Skeletal muscle tissue (tissue), 4 donors: ENCODE results near the gene TMEM259. TPM values are rescaled to one million over a fixed set of nuclear protein-coding genes. Genes with fewer than 3 reads are reported as not detected.

Source experiments
- H3K27ac ChIP-seq: one replicate; pipeline ENCODE4 v1.7.0; 2013; ENCODE audit warnings: mild to moderate bottlenecking, low read depth, low read length, inconsistent platforms
- H3K27me3 ChIP-seq, 3 donors: one replicate each; pipeline ENCODE4 v1.7.0; 2013; ENCODE audit warnings: low read length in 3 of 3; ENCODE audit not compliant: control insufficient read depth in 3 of 3, insufficient read depth in 3 of 3
- H3K36me3 ChIP-seq, 3 donors: one replicate each; pipeline ENCODE4 v1.7.0; 2013; ENCODE audit warnings: low read length in 3 of 3; ENCODE audit not compliant: control insufficient read depth in 3 of 3, insufficient read depth in 3 of 3
- H3K4me1 ChIP-seq, 3 donors: one replicate each; pipeline ENCODE4 v1.7.0; 2013; ENCODE audit warnings: low read length in 3 of 3, mild to moderate bottlenecking in 3 of 3; ENCODE audit not compliant: control insufficient read depth in 3 of 3, insufficient read depth in 3 of 3
- H3K4me3 ChIP-seq, 3 donors: one replicate each; pipeline ENCODE4 v1.7.0; 2013; ENCODE audit warnings: low read length in 3 of 3
- H3K9ac ChIP-seq, 3 donors: one replicate each; pipeline ENCODE4 v1.7.0; 2013; ENCODE audit warnings: low read length in 3 of 3, mild to moderate bottlenecking in 3 of 3, moderate library complexity in 2 of 3, low read depth in 1 of 3
- H3K9me3 ChIP-seq, 3 donors: one replicate each; pipeline ENCODE4 v1.7.0; 2013; ENCODE audit warnings: low read length in 3 of 3; ENCODE audit not compliant: control insufficient read depth in 3 of 3
- total RNA-seq: library from RNA; depleted of rRNA; stranded (reverse); fragments of >200 nt; gene quantifications from one replicate; pipeline ENCODE4 v1.2.3, GENCODE V29; 2014
- donor health status: Osteomylitis.

The TMEM259 gene
- total RNA-seq, 1 donor from 2014 or later = 25.6 TPM

DNA sequence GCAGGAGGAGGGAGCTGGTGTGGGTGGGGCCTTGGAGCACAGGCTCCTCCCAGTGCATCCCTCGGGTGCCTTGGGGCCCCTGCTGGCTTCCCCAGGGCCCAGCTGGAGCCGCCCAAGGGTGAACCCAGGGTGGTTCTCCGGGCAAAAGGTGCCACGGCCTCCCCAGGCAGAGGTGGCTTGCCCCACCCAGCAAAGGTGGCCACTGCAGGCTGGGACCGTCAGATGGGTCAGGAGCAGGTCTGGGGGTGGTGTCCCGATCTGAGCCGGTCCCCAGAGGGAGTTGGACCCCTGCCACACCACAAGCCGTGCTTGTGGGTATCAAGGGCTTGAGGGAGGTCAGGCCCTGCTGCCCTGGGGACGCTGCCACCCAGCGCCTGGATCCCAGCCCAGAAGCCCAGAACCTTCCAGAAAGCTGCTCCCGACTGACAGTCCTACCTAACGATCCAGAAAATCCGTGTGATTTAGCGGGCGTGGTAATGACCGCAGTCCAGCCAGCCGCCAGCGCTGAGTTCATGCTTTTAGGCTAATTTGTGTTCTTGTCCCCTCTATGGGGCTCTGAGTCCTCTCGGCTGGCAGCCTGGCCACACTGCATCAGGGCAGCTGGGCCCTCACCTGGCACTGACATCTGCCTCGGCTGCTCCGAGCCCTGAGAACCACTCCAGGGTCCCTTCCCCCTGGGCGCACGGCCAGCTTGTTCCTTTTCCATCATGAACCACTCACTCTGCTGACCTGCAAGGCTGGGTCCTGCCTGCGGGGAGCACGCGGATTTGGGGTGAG lies 25.7 kb downstream of the TMEM259 start:
- H3K36me3 ChIP-seq = peaks cover 2 to 13% (median 12%) of the 10 kb centered on the region in 3 donors
- H3K4me3 ChIP-seq = no peak overlapping the region
- peaks cover 40 to 46% (median 45%) of the 10 kb centered on the region in 3 donors for H3K27me3 ChIP-seq

GRCh38 chr19:994516-994915 lies 26.4 kb downstream of the TMEM259 start:
- H3K27me3 ChIP-seq = peaks cover 40 to 45% (median 41%) of the 10 kb centered on the region in 3 donors
- no peak overlapping the region for H3K9ac ChIP-seq
- peaks cover 3 to 17% (median 16%) of the 10 kb centered on the region in 3 donors for H3K36me3 ChIP-seq
- H3K4me3 ChIP-seq = no peak overlapping the region
- H3K4me1 ChIP-seq = peaks cover 0 to 10% (median 10%) of the 10 kb centered on the region in 3 donors
- H3K9me3 ChIP-seq = no peaks in the 10 kb centered on the region
- H3K27ac ChIP-seq = no peak overlapping the region

More for the DNA sequence above, 25.7 kb downstream of the TMEM259 start:
- no peak overlapping the region for H3K9ac ChIP-seq
- H3K27ac ChIP-seq = no peak overlapping the region
- peaks cover 0 to 10% (median 10%) of the 10 kb centered on the region in 3 donors for H3K4me1 ChIP-seq
- H3K9me3 ChIP-seq = no peaks in the 10 kb centered on the region

DNA sequence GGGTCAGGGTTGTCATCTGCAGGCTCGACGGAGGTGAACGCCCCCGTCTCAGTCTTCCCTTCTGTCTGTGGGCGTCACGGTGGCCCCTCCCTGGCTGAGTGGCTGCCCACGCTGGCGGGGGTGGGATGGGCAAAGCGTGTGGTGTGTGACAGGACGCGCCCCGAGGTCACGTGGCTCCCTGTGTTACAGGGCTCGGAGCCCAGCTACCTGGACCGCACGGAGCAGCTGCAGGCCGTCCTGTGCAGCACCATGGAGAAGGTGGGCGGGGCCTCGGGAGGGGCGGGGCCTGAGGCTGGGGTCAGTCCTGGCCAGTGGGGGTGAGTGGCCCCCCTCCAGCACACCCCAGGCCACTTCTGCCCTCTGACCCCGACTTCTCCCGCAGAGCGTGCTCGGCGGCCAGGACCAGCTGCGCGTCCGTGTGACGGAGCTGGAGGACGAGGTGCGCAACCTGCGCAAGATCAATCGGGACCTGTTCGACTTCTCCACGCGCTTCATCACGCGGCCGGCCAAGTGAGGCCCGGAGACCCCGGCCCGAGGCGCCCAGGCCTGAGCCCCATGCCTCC lies 27.0 kb downstream of the TMEM259 start:
- no peak overlapping the region for H3K9ac ChIP-seq
- H3K27me3 ChIP-seq = peaks cover 34 to 39% (median 35%) of the 10 kb centered on the region in 3 donors
- peaks cover 0 to 10% (median 10%) of the 10 kb centered on the region in 3 donors for H3K4me1 ChIP-seq
- H3K36me3 ChIP-seq = peaks cover 3 to 17% (median 17%) of the 10 kb centered on the region in 3 donors
- no peaks in the 10 kb centered on the region for H3K9me3 ChIP-seq
- H3K27ac ChIP-seq = no peak overlapping the region
- no peak overlapping the region for H3K4me3 ChIP-seq

GRCh38 chr19:993361-993830 lies 27.5 kb downstream of the TMEM259 start:
- peaks cover 0 to 10% (median 10%) of the 10 kb centered on the region in 3 donors for H3K4me1 ChIP-seq
- H3K36me3 ChIP-seq = peaks cover 8 to 21% (median 21%) of the 10 kb centered on the region in 3 donors
- H3K27ac ChIP-seq = no peak overlapping the region
- no peak overlapping the region for H3K4me3 ChIP-seq
- H3K27me3 ChIP-seq = peaks cover 30 to 34% (median 31%) of the 10 kb centered on the region in 3 donors
- no peak overlapping the region for H3K9ac ChIP-seq
- H3K9me3 ChIP-seq = no peaks in the 10 kb centered on the region

GRCh38 chr19:992670-993055 lies 28.3 kb downstream of the TMEM259 start:
- Histone ChIP-seq H3K9me3 (no peaks in the 10 kb centered on the region), H3K4me3 (no peak overlapping the region), H3K27me3 (peaks cover 23 to 27% (median 24%) of the 10 kb centered on the region in 3 donors), H3K4me1 (peaks cover 0 to 10% (median 10%) of the 10 kb centered on the region in 3 donors), H3K36me3 (peaks cover 11 to 25% (median 24%) of the 10 kb centered on the region in 3 donors), H3K9ac (no peak overlapping the region), H3K27ac (no peak overlapping the region)

GRCh38 chr19:991932-992669 lies 28.8 kb downstream of the TMEM259 start:
- Histone ChIP-seq H3K27me3 (peaks cover 18 to 21% (median 18%) of the 10 kb centered on the region in 3 donors), H3K36me3 (peaks cover 17 to 27% (median 27%) of the 10 kb centered on the region in 3 donors)

DNA sequence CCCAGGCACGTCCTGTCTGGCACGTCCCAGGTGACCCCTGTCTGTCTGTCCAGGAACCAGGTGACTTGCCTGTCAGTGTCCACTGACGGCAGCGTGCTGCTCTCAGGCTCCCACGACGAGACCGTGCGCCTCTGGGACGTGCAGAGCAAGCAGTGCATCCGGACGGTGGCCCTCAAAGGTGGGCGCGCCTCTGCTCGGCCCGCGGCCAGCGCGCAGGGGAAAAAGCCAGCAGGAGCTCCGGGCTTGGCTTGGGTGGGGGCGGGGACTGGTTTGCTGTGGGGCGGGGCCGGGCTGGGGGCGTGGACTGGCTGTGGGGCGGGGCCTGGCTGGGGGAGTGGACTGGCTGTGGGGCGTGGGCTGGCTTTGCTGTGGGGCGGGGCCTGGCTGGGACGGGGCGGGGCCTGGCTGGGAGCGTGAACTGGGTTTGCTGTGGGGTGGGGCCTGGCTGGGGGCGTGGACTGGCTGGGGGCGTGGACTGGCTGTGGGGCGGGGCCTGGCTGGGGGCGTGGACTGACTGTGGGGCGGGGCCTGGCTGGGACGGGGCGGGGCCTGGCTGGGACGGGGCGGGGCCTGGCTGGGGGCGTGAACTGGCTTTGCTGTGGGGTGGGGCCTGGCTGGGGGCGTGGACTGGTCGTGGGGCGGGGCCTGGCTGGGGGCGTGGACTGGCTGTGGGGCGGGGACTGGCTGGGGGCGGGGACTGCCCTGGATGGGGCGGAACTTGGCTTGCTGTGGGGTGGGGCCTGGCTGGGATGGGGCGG lies 29.6 kb downstream of the TMEM259 start:
- Histone ChIP-seq H3K4me3 (no peak overlapping the region), H3K36me3 (peaks cover 18 to 31% (median 27%) of the 10 kb centered on the region in 3 donors), H3K9ac (no peak overlapping the region), H3K27ac (no peak overlapping the region), H3K27me3 (peaks cover 13 to 15% (median 14%) of the 10 kb centered on the region in 3 donors), H3K9me3 (no peaks in the 10 kb centered on the region), H3K4me1 (peaks cover 0 to 8% (median 7%) of the 10 kb centered on the region in 3 donors)

More at GRCh38 chr19:991932-992669, 28.8 kb downstream of the TMEM259 start:
- Histone ChIP-seq H3K9me3 (no peaks in the 10 kb centered on the region), H3K4me3 (no peak overlapping the region), H3K9ac (no peak overlapping the region), H3K27ac (no peak overlapping the region), H3K4me1 (peaks cover 0 to 10% (median 10%) of the 10 kb centered on the region in 3 donors)

GRCh38 chr19:990746-991145 lies 30.2 kb downstream of the TMEM259 start:
- Histone ChIP-seq H3K36me3 (peaks cover 18 to 34% (median 31%) of the 10 kb centered on the region in 3 donors), H3K9me3 (no peaks in the 10 kb centered on the region), H3K4me3 (no peak overlapping the region), H3K4me1 (peaks cover 0 to 6% (median 2%) of the 10 kb centered on the region in 3 donors), H3K27ac (no peak overlapping the region), H3K27me3 (peaks cover 7 to 9% (median 8%) of the 10 kb centered on the region in 3 donors), H3K9ac (no peak overlapping the region)

DNA sequence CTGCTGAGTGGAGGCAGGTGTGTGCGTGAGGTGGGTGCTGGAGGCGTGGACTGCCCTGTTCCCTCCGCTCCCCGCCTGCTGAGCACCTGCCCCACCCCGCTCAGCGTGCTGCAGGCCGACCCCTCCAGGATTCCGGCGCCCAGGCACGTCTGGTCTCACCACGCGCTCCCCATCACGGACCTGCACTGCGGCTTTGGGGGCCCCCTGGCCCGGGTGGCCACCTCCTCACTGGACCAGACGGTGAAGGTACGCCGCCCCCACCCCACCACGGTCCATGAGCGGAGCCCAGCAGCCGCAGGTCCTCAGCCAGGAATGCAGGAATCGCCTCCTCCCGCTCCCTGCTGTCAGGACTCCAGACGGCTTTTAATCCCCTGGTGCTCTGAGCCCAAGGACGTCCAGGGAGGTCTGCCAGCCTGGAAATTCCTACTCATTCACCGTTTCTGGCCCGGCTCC lies 30.8 kb downstream of the TMEM259 start:
- Histone ChIP-seq H3K36me3 (peaks cover 18 to 38% (median 31%) of the 10 kb centered on the region in 3 donors), H3K27ac (no peak overlapping the region), H3K9ac (no peak overlapping the region), H3K4me3 (no peak overlapping the region), H3K9me3 (no peaks in the 10 kb centered on the region), H3K4me1 (peaks cover 0 to 7% (median 2%) of the 10 kb centered on the region in 3 donors), H3K27me3 (peaks cover 2 to 3% (median 3%) of the 10 kb centered on the region in 3 donors)
